H9 (cell line): ENCODE results near the gene GTF2H3. TPM values are rescaled to one million over a fixed set of nuclear protein-coding genes. Genes with fewer than 3 reads are reported as not detected.

Experiments used
- DNase-seq: peaks from one replicate; pipeline ENCODE4 v3.0.0-alpha.2; 2017
- H2AFZ ChIP-seq: one replicate; pipeline ENCODE4 v1.6.1; 2013; ENCODE audit warnings: mild to moderate bottlenecking, low read length, control low read depth, moderate library complexity
- H2AK5ac ChIP-seq: 2 replicates; pipeline ENCODE4 v1.6.1; 2013; ENCODE audit warnings: low read length, control low read depth, mixed read lengths; ENCODE audit not compliant: insufficient read length
- H2BK120ac ChIP-seq: one replicate; pipeline ENCODE4 v1.6.1; 2013; ENCODE audit warnings: low read depth, mild to moderate bottlenecking, low read length, control low read depth, inconsistent platforms; ENCODE audit not compliant: poor library complexity, severe bottlenecking
- H2BK12ac ChIP-seq: 2 replicates; pipeline ENCODE4 v1.6.1; 2013; ENCODE audit warnings: low read length, control low read depth, mixed read lengths, low read depth; ENCODE audit not compliant: insufficient read length
- H2BK15ac ChIP-seq: 2 replicates; pipeline ENCODE4 v1.6.1; 2013; ENCODE audit warnings: low read depth, low read length, control low read depth
- H2BK20ac ChIP-seq: one replicate; pipeline ENCODE4 v1.6.1; 2013; ENCODE audit warnings: low read depth, mild to moderate bottlenecking, low read length, control low read depth, inconsistent platforms; ENCODE audit not compliant: poor library complexity, severe bottlenecking
- H2BK5ac ChIP-seq: 2 replicates; pipeline ENCODE4 v1.6.1; 2013; ENCODE audit warnings: low read length, control low read depth, mixed read lengths; ENCODE audit not compliant: insufficient read length
- H3K14ac ChIP-seq: 2 replicates; pipeline ENCODE4 v1.6.1; 2013; ENCODE audit warnings: low read length, control low read depth; ENCODE audit not compliant: insufficient read depth
- H3K18ac ChIP-seq: 2 replicates; pipeline ENCODE4 v1.6.1; 2013; ENCODE audit warnings: low read depth, mild to moderate bottlenecking, mixed read lengths, low read length, control low read depth; ENCODE audit not compliant: insufficient read length
- H3K23ac ChIP-seq: 2 replicates; pipeline ENCODE4 v1.6.1; 2013; ENCODE audit warnings: low read length, control low read depth, mixed read lengths, low read depth; ENCODE audit not compliant: insufficient read length
- H3K23me2 ChIP-seq: 2 replicates; pipeline ENCODE4 v1.6.1; 2013; ENCODE audit warnings: low read depth, mild to moderate bottlenecking, mixed read lengths, low read length, control low read depth; ENCODE audit not compliant: insufficient read length, poor library complexity, severe bottlenecking
- H3K27ac ChIP-seq: 2 replicates; pipeline ENCODE4 v1.5.1; 2013; ENCODE audit warnings: low read length, control low read depth, mixed read lengths, low read depth; ENCODE audit not compliant: insufficient read length
- H3K27me3 ChIP-seq: 2 replicates; pipeline ENCODE4 v1.6.1; 2013; ENCODE audit warnings: low read length, control low read depth, inconsistent platforms; ENCODE audit not compliant: insufficient read depth
- H3K4ac ChIP-seq: 2 replicates; pipeline ENCODE4 v1.6.1; 2013; ENCODE audit warnings: low read depth, mild to moderate bottlenecking, control low read depth, inconsistent platforms, low read length, moderate library complexity
- H3K4me1 ChIP-seq: 2 replicates; pipeline ENCODE4 v1.6.1; 2013; ENCODE audit warnings: low read length, control low read depth, inconsistent platforms; ENCODE audit not compliant: insufficient read depth
- H3K4me2 ChIP-seq: 2 replicates; pipeline ENCODE4 v1.6.1; 2013; ENCODE audit warnings: low read length, control low read depth, mixed read lengths; ENCODE audit not compliant: insufficient read length, insufficient read depth
- H3K56ac ChIP-seq: 2 replicates; pipeline ENCODE4 v1.6.1; 2013; ENCODE audit warnings: low read depth, mild to moderate bottlenecking, mixed read lengths, low read length, control low read depth; ENCODE audit not compliant: insufficient read length
- H3K79me1 ChIP-seq: 2 replicates; pipeline ENCODE4 v1.6.1; 2013; ENCODE audit warnings: low read depth, mild to moderate bottlenecking, moderate library complexity, low read length, control low read depth, inconsistent platforms; ENCODE audit not compliant: insufficient read depth, poor library complexity, severe bottlenecking
- H3K79me2 ChIP-seq: 2 replicates; pipeline ENCODE4 v1.6.1; 2013; ENCODE audit warnings: low read length, control low read depth, inconsistent platforms; ENCODE audit not compliant: insufficient read depth
- H3K9ac ChIP-seq: 2 replicates; pipeline ENCODE4 v1.6.1; 2013; ENCODE audit warnings: low read length, control low read depth, mixed read lengths; ENCODE audit not compliant: insufficient read length; ENCODE audit errors: extremely low read depth
- H3K9me3 ChIP-seq: one replicate; pipeline ENCODE4 v1.6.1; 2013; ENCODE audit warnings: low read depth, low read length, inconsistent platforms; ENCODE audit not compliant: control insufficient read depth
- H3T11ph ChIP-seq: one replicate; pipeline ENCODE4 v1.6.1; 2013; ENCODE audit warnings: mild to moderate bottlenecking, low read length, control low read depth, inconsistent platforms
- H4K20me1 ChIP-seq: one replicate; pipeline ENCODE4 v1.6.1; 2013; ENCODE audit not compliant: control insufficient read depth, insufficient read length, insufficient read depth
- H4K5ac ChIP-seq: 2 replicates; pipeline ENCODE4 v1.6.1; 2013; ENCODE audit warnings: low read depth, mild to moderate bottlenecking, mixed read lengths, low read length, control low read depth; ENCODE audit not compliant: insufficient read length
- H4K8ac ChIP-seq: replicated peaks from 2 replicates; pipeline ENCODE4 v1.6.1; 2013; ENCODE audit warnings: low read length, control low read depth, mixed read lengths, low read depth; ENCODE audit not compliant: insufficient read length
- H4K91ac ChIP-seq: 2 replicates; pipeline ENCODE4 v1.6.1; 2013; ENCODE audit warnings: low read depth, mild to moderate bottlenecking, moderate library complexity, mixed read lengths, low read length, control low read depth; ENCODE audit not compliant: insufficient read length
- H3K27ac Mint-ChIP-seq, 3 experiments: 2 replicates in 2 of 3; 3 replicates in 1 of 3; pipeline ENCODE4 v1.8.0; 2020 to 2021; ENCODE audit warnings: mixed read lengths in 3 of 3, mild to moderate bottlenecking in 1 of 3, moderate library complexity in 1 of 3
- H3K27me3 Mint-ChIP-seq: 2 replicates; pipeline ENCODE4 v1.8.0; 2021; ENCODE audit warnings: low read depth, mild to moderate bottlenecking, moderate library complexity, mixed read lengths
- H3K36me3 Mint-ChIP-seq, 3 experiments: 2 replicates in 2 of 3; 3 replicates in 1 of 3; pipeline ENCODE4 v1.8.0; 2020 to 2021; ENCODE audit warnings: low read depth in 3 of 3, mixed read lengths in 3 of 3; ENCODE audit not compliant: insufficient read depth in 1 of 3
- H3K4me1 Mint-ChIP-seq, 2 experiments: 2 replicates each; pipeline ENCODE4 v1.8.0; 2020; ENCODE audit warnings: mixed read lengths in 2 of 2
- H3K4me3 Mint-ChIP-seq, 2 experiments: 2 replicates in 1 of 2; 3 replicates in 1 of 2; pipeline ENCODE4 v1.8.0; 2020 to 2021; ENCODE audit warnings: mild to moderate bottlenecking in 2 of 2, mixed read lengths in 2 of 2, moderate library complexity in 1 of 2
- H3K9me3 Mint-ChIP-seq, 2 experiments: 2 replicates in 1 of 2; 3 replicates in 1 of 2; pipeline ENCODE4 v1.8.0; 2020; ENCODE audit warnings: mild to moderate bottlenecking in 2 of 2, mixed read lengths in 2 of 2, moderate library complexity in 1 of 2
- whole genome bisulfite sequencing: extraction: QIAGEN DNeasy Blood & Tissue Kit; methylation state at CpG from one replicate; pipeline ENCODE4 v1.1.7; 2013; ENCODE audit warnings: missing lambda C conversion rate, low lambda C conversion rate, mixed read lengths; ENCODE audit not compliant: insufficient read length; ENCODE audit errors: extremely low coverage; 5-methylcytosine and 5-hydroxymethylcytosine counted together
- total RNA-seq: library from RNA; stranded (reverse); gene quantifications from 2 replicates; pipeline ENCODE4 v1.2.1, GENCODE V29; 2021
- TF ChIP-seq, protein P1 (sequence below): fragments of 200-600 bp; sonication (generic); conservative IDR thresholded peaks from 3 replicates; pipeline ENCODE4 v1.8.0; 2021; ENCODE audit warnings: antibody characterized with exemption, mild to moderate bottlenecking

Gene GTF2H3
- total RNA-seq, 1 experiment from 2014 or later, result 39.2 TPM

DNA sequence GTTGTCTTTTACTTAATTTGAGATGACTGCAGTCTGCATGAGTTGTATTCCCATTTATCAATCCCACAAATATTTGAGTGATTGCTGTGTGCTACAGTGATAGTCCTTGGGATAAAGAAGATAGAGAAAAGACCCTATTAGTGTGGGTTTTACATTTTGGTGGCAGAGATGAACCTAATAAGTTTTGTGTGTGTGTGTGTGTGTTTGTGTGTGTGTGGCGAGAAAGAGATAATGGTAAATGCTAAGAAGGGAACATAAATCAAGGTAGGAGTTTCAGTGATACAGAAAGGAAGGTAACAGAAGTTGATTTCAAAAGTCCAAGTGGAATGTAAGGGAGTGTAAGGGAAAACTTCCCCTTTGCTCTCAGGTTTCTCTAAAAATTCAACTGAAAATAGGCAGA, 34.3 kb upstream of the GTF2H3 start:
- no peaks in the 10 kb centered on the region for H3K27me3 Mint-ChIP-seq
- Histone ChIP-seq H2BK20ac (no peak overlapping the region), H3K23me2 (peaks cover 9% of the 10 kb centered on the region), H4K91ac (no peak overlapping the region), H4K20me1 (no peaks in the 10 kb centered on the region), H3K9me3 (no peaks in the 10 kb centered on the region), H2BK120ac (no peak overlapping the region), H3K56ac (no peak overlapping the region), H2BK5ac (no peak overlapping the region), H3K14ac (no peak overlapping the region), H3K27me3 (no peaks in the 10 kb centered on the region), H3K79me2 (peaks cover 20% of the 10 kb centered on the region; the same call in 1 of the 2 replicates), H3K18ac (no peak overlapping the region), H3K4me2 (no peak overlapping the region), H3K4me1 (no peaks in the 10 kb centered on the region; the same call in 1 of the 2 replicates), H3K27ac (no peak overlapping the region), H2AK5ac (no peak overlapping the region), H3T11ph (no peak overlapping the region), H2BK15ac (no peak overlapping the region), H3K79me1 (peaks cover 6% of the 10 kb centered on the region), H4K5ac (no peak overlapping the region), H4K8ac (no peak overlapping the region), H2BK12ac (no peak overlapping the region), H3K4ac (no peak overlapping the region), H2AFZ (no peak overlapping the region), H3K9ac (no peak overlapping the region), H3K23ac (no peak overlapping the region)
- H3K36me3 Mint-ChIP-seq, result peaks cover 19 to 49% (median 38%) of the 10 kb centered on the region in 3 experiments; a peak in 6 of 7 replicates
- no peak for DNase-seq
- H3K4me1 Mint-ChIP-seq, result peaks cover 9 to 12% of the 10 kb centered on the region in 2 experiments
- no peaks in the 10 kb centered on the region for H3K9me3 Mint-ChIP-seq
- TF ChIP-seq, protein P1, sequence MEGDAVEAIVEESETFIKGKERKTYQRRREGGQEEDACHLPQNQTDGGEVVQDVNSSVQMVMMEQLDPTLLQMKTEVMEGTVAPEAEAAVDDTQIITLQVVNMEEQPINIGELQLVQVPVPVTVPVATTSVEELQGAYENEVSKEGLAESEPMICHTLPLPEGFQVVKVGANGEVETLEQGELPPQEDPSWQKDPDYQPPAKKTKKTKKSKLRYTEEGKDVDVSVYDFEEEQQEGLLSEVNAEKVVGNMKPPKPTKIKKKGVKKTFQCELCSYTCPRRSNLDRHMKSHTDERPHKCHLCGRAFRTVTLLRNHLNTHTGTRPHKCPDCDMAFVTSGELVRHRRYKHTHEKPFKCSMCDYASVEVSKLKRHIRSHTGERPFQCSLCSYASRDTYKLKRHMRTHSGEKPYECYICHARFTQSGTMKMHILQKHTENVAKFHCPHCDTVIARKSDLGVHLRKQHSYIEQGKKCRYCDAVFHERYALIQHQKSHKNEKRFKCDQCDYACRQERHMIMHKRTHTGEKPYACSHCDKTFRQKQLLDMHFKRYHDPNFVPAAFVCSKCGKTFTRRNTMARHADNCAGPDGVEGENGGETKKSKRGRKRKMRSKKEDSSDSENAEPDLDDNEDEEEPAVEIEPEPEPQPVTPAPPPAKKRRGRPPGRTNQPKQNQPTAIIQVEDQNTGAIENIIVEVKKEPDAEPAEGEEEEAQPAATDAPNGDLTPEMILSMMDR, result no peak
- peak overlapping the region in 1 of 3 experiments; percentile 44; a peak in 3 of 7 replicates for H3K27ac Mint-ChIP-seq
- H3K4me3 Mint-ChIP-seq, result peak overlapping the region in 1 of 2 experiments; percentile 3; a peak in 1 of 5 replicates
- 100% methylated on average over 1 of the region's 1 CpG for WGBS
